IMR-90 (cell line): ENCODE measurements around the gene BRDT. TPM values are rescaled to one million over a fixed set of nuclear protein-coding genes. Genes with fewer than 3 reads are reported as not detected.
"Not testable (repeated sequence)": the region's sequence is repeated elsewhere in the genome, so short reads cannot be mapped to it uniquely, and the experiment has no call there.

Experiments used
- ATAC-seq: fragments of 200-7000 bp; cut with Tn5 transposase; 2 replicates; pipeline ENCODE4 v1.9.1; 2020; ENCODE audit warnings: low read depth, mild to moderate bottlenecking, moderate library complexity
- BruUV-seq: library from RNA; stranded (reverse); fragments of 400-500 nt; replicated peaks from 2 replicates; lab custom pipeline; 2021; lab: Mats Ljungman, UMichigan
- CTCF ChIA-PET: fragments of 300-600 bp; formaldehyde crosslinking; extraction: SDS; loops from one replicate; lab custom pipeline; 2021; ENCODE audit warnings: antibody characterized with exemption; lab: Yijun Ruan, JAX
- POLR2A ChIA-PET: fragments of 300-600 bp; sonication (Branson Sonifier 250); formaldehyde crosslinking; loops from one replicate; lab custom pipeline; 2022; ENCODE audit warnings: antibody characterized with exemption; ENCODE audit not compliant: unreplicated experiment; lab: Charles Lee
- DNase-seq: peaks from one replicate; pipeline ENCODE4 v3.0.0; 2013
- H2AFZ ChIP-seq: replicated peaks from 2 replicates; pipeline ENCODE3; 2013; ENCODE audit warnings: low read length, mild to moderate bottlenecking; ENCODE audit not compliant: poor library complexity
- H2AK5ac ChIP-seq: 2 replicates; pipeline ENCODE4 v1.6.1; 2013; ENCODE audit warnings: low read depth, low read length, inconsistent platforms
- H2AK9ac ChIP-seq: replicated peaks from 2 replicates; pipeline ENCODE3; 2013; ENCODE audit warnings: mild to moderate bottlenecking, low read depth, low read length, moderate library complexity; ENCODE audit not compliant: poor library complexity
- H2BK120ac ChIP-seq: 2 replicates; pipeline ENCODE4 v1.6.1; 2013; ENCODE audit warnings: low read depth, low read length, inconsistent platforms
- H2BK15ac ChIP-seq: 3 replicates; pipeline ENCODE4 v1.6.1; 2013; ENCODE audit warnings: low read depth, low read length, inconsistent platforms
- H2BK20ac ChIP-seq: 2 replicates; pipeline ENCODE4 v1.6.1; 2013; ENCODE audit warnings: low read depth, mild to moderate bottlenecking, inconsistent platforms, low read length, moderate library complexity
- H2BK5ac ChIP-seq: 2 replicates; pipeline ENCODE4 v1.6.1; 2013; ENCODE audit warnings: mild to moderate bottlenecking, low read depth, low read length, inconsistent platforms; ENCODE audit not compliant: poor library complexity, severe bottlenecking
- H3K14ac ChIP-seq: replicated peaks from 2 replicates; pipeline ENCODE4 v1.6.1; 2013; ENCODE audit warnings: low read depth, low read length, inconsistent platforms
- H3K18ac ChIP-seq: 2 replicates; pipeline ENCODE4 v1.6.1; 2013; ENCODE audit warnings: low read depth, low read length, control low read depth
- H3K23ac ChIP-seq: 2 replicates; pipeline ENCODE4 v1.6.1; 2013; ENCODE audit warnings: low read depth, low read length, inconsistent platforms
- H3K27ac ChIP-seq: 2 replicates; pipeline ENCODE4 v1.5.1; 2013; ENCODE audit warnings: mild to moderate bottlenecking, control low read depth, low read length; ENCODE audit not compliant: insufficient read depth
- H3K27me3 ChIP-seq: 2 replicates; pipeline ENCODE4 v1.6.1; 2013; ENCODE audit warnings: low read length; ENCODE audit not compliant: control insufficient read depth, insufficient read depth
- H3K36me3 ChIP-seq: 2 replicates; pipeline ENCODE4 v1.6.1; 2013; ENCODE audit warnings: low read length, mixed read lengths; ENCODE audit not compliant: control insufficient read depth, insufficient read depth
- H3K4ac ChIP-seq: 2 replicates; pipeline ENCODE4 v1.6.1; 2013; ENCODE audit warnings: low read depth, low read length, inconsistent platforms
- H3K4me1 ChIP-seq: 2 replicates; pipeline ENCODE4 v1.6.1; 2013; ENCODE audit warnings: low read length, mixed read lengths; ENCODE audit not compliant: control insufficient read depth, insufficient read depth
- H3K4me2 ChIP-seq: 2 replicates; pipeline ENCODE4 v1.6.1; 2013; ENCODE audit warnings: low read depth, mild to moderate bottlenecking, control low read depth, low read length, moderate library complexity
- H3K4me3 ChIP-seq: 2 replicates; pipeline ENCODE4 v1.5.1; 2013; ENCODE audit warnings: low read depth, mild to moderate bottlenecking, control low read depth, low read length, moderate library complexity; ENCODE audit not compliant: insufficient read depth
- H3K56ac ChIP-seq: 2 replicates; pipeline ENCODE4 v1.6.1; 2013; ENCODE audit warnings: low read length, inconsistent platforms; ENCODE audit not compliant: insufficient read depth; ENCODE audit errors: extremely low read depth
- H3K79me1 ChIP-seq, 2 experiments: 2 replicates each; pipeline ENCODE4 v1.6.1; 2013; ENCODE audit warnings: low read length in 2 of 2, inconsistent platforms in 1 of 2, low read depth in 1 of 2
- H3K9ac ChIP-seq: 2 replicates; pipeline ENCODE4 v1.6.1; 2013; ENCODE audit warnings: low read depth, low read length, control low read depth
- H3K9me1 ChIP-seq: 2 replicates; pipeline ENCODE4 v1.6.1; 2013; ENCODE audit warnings: low read length, inconsistent platforms; ENCODE audit not compliant: insufficient read depth
- H3K9me3 ChIP-seq: 2 replicates; pipeline ENCODE4 v1.6.1; 2013; ENCODE audit warnings: low read length; ENCODE audit not compliant: control insufficient read depth, insufficient read depth
- H4K20me1 ChIP-seq: 2 replicates; pipeline ENCODE4 v1.6.1; 2013; ENCODE audit warnings: low read length, inconsistent platforms; ENCODE audit not compliant: insufficient read depth
- H4K5ac ChIP-seq: 2 replicates; pipeline ENCODE4 v1.6.1; 2013; ENCODE audit warnings: mild to moderate bottlenecking, low read depth, low read length, control low read depth
- H4K8ac ChIP-seq, 2 experiments: 2 replicates each; pipeline ENCODE4 v1.6.1; 2013; ENCODE audit warnings: low read depth in 2 of 2, low read length in 2 of 2, control low read depth in 1 of 2, inconsistent platforms in 1 of 2
- H4K91ac ChIP-seq: 2 replicates; pipeline ENCODE4 v1.6.1; 2013; ENCODE audit warnings: low read depth, low read length, inconsistent platforms; ENCODE audit not compliant: insufficient read depth
- WGBS, 2 experiments: methylation state at CpG; one replicate each; pipeline versions ENCODE4 v1.1.5 to v1.1.7; 2013; ENCODE audit warnings: missing lambda C conversion rate in 2 of 2; ENCODE audit not compliant: insufficient read length in 1 of 2; ENCODE audit errors: extremely low coverage in 2 of 2; 5-methylcytosine and 5-hydroxymethylcytosine counted together
- dilution Hi-C: fragments of 300-500 bp; cut with HindIII; formaldehyde crosslinking; loops from one replicate; pipeline ENCODE4 v1.14.3; 2018; ENCODE audit warnings: low sequenced_read_pairs; ENCODE audit not compliant: unreplicated experiment
- in situ Hi-C: fragments of 300-500 bp; cut with MboI; formaldehyde crosslinking; loops from 3 replicates; pipeline ENCODE4 v1.14.3; 2019; ENCODE audit warnings: low sequenced_read_pairs, inconsistent platforms, mixed read lengths
- intact Hi-C: fragments of 100-400 bp; cut with micrococcal nuclease; formaldehyde crosslinking; loops from 2 replicates; pipeline ENCODE4 v1.10.0; 2022
- polyA plus RNA-seq, 3 experiments: library from polyadenylated mRNA; depleted of rRNA; stranded (reverse); fragments of >200 nt; gene quantifications; 2 replicates each; pipeline ENCODE4 v1.2.3, GENCODE V29; 2012; ENCODE audit warnings: low replicate concordance in 1 of 3
- total RNA-seq: library from RNA; depleted of rRNA; stranded (reverse); fragments of >200 nt; gene quantifications from 2 replicates; pipeline ENCODE4 v1.2.3, GENCODE V29; 2012

Gene BRDT
- total and polyA plus RNA-seq, 2 of the 4 experiments (the other 2 are of a cell fraction): not detected

- H3K9me1 ChIP-seq, H3K9ac ChIP-seq: not testable (repeated sequence)
- 100% methylated on average over 1 of the region's 29 CpGs; no CpG with 5 or more reads in 1 of the 2 experiments for WGBS, 2 experiments
Measured at GRCh38 chr1:92026042-92026441, 76.8 kb downstream of the BRDT start.

More at GRCh38 chr1:92026042-92026441, 76.8 kb downstream of the BRDT start:
- H4K20me1 ChIP-seq, intact Hi-C loops, H4K8ac ChIP-seq, H2AFZ ChIP-seq, H3K56ac ChIP-seq, H3K4me3 ChIP-seq, H3K9me3 ChIP-seq, H4K5ac ChIP-seq, H3K27me3 ChIP-seq, H4K91ac ChIP-seq, H3K36me3 ChIP-seq, H3K23ac ChIP-seq, H2AK9ac ChIP-seq, H2BK20ac ChIP-seq, POLR2A ChIA-PET, in situ Hi-C loops, dilution Hi-C loops, H2BK5ac ChIP-seq, H2BK15ac ChIP-seq, H2BK120ac ChIP-seq, H3K4ac ChIP-seq, CTCF ChIA-PET, H3K4me2 ChIP-seq, H3K4me1 ChIP-seq, H2AK5ac ChIP-seq, H3K27ac ChIP-seq, H3K79me1 ChIP-seq, BruUV-seq, ATAC-seq, DNase-seq, H3K18ac ChIP-seq, H3K14ac ChIP-seq: not testable (repeated sequence)
